GM19463 (cell line): ENCODE data around the gene RALGPS2.
"Not testable (repeated sequence)": the region's sequence is repeated elsewhere in the genome, so short reads cannot be mapped to it uniquely, and the experiment has no call there.

Experiments
- ATAC-seq: cut with Tn5 transposase; IDR thresholded peaks from one replicate; pipeline ENCODE4 v1.9.1; 2021; ENCODE audit warnings: mild to moderate bottlenecking, moderate library complexity; ENCODE audit not compliant: unreplicated experiment

RALGPS2 gene

GRCh38 chr1:178724376-178724727 lies 692 bp upstream of the RALGPS2 start:
- ATAC-seq, result no peak

- ATAC-seq, result peak; percentile 32
Measured at GRCh38 chr1:178725466-178726086, 532 bp downstream of the RALGPS2 start.

DNA sequence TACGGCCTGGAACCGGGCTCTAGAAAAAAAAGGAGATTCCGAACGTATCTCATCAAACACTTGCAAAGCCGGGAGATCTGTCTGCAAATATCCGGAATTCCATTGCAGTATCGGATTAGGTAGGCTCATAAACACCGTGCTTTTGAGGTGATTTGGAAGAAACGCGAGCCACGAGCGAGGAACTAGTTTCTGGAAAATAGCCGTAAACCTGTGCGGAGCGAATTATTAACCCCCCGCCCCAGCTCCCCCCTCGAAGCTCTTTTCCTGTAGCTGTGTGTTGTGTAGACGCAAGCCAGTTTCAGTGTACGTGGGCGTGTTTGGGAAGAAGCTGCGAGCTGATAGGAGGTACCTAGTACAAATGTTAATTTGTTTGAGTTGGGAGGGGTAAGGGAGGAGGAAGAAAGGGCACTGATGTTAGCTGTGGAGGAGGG lies 1.1 kb downstream of the RALGPS2 start:
- peak; percentile 67 for ATAC-seq

DNA sequence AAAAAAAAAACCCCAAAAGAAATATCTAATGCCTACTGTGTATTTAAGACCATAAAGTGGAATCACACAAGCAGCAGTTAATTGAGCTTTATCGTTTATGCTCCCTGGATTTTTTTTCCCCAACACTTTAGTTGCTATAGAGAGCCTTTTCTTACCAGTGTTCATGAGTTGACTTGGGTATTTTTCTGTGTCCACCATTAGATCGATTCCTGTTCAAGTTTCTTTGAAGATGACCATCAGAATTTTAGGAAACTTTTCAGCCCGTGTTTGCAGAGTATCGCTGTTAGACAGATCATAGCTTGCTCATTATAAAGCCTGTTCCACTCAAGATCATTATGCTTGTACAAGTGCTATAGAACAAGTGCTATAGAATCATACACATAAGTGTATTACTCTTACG lies 1.5 kb downstream of the RALGPS2 start:
- no peak for ATAC-seq

DNA sequence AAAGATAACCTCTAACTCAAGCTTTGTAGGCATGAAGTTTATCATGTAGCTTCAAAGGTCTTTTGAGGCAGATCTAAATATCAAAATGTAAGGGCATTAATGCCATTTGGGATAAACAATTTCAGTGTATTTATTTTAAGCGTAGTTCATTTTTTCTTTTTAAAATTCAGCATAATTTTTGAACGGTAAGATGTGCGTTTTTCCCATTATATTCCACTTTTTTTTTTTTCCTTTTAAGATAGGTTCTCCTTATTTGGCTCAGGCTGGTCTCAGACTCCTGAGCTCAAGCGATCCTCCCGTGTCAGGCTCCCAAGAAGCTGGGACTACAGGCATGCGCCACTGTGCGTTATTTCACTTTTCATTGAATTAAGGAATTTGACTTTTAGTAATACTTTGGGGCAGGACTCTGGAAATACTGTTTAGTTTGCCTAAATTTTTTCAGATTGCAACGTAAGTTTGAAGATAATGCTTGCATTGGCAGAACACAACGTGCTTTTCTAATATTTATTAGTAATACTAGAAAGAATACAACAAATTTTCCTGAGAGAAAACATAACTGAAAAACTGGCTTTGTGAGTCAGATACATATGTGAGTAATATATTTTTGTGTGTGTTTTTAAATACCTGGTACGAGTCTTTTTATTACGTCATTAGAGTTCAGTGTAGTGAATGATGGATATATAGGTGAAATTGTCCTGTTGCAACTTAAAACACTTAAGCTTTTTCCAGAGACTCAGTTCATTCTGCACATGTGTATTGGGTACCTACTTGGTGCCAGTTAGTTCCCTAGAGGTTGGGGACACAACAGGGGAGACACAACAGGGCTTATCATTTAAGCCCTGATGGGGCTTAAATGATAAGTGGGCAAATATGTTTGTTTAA lies 2.2 kb downstream of the RALGPS2 start:
- ATAC-seq, result no peak

DNA sequence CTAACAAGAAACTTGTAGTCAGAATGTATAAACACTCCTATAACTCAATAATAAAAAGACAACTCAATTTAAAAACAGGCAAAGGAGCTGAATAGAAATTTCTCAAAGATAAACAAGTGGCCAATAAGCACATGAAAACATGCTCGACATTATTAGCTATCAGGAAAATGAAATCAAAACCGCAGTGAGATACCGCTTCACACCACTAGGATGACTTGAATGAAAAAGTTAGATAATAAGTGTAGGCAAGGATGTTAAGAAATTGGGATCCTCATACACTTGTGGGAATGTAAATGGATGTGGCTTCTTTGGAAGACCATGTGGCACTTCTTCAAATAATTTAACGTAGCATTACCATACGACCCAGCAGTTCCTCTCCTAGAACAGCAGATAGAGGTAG lies 8.9 kb downstream of the RALGPS2 start:
- ATAC-seq, result no peak

GRCh38 chr1:178738780-178739179 lies 13.7 kb downstream of the RALGPS2 start:
- no peak for ATAC-seq

- ATAC-seq, result no peak
Measured at GRCh38 chr1:178739285-178740045, 14.4 kb downstream of the RALGPS2 start.

DNA sequence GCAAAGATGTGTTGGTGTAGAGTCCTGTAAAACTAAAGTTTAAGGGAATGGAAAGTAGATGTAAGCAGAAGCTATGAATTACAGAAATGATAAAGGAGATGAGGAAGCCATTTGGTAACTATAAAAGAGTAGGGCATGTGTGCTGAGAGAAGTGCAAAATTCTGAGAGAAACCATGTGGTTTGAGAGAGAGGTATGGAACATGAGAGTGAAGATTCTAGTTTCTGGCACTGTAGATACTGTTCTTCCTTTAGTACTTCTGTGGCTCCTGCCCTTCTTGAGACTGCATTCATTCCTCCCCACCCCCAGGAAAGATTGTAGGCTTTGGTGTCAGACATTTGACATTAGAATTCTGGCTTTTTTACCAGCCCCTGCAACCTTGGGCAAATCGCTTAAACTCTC lies 15.4 kb downstream of the RALGPS2 start:
- ATAC-seq, result no peak

GRCh38 chr1:178740924-178741323 lies 15.9 kb downstream of the RALGPS2 start:
- ATAC-seq, result no peak

GRCh38 chr1:178743801-178744200 lies 18.8 kb downstream of the RALGPS2 start:
- no peak for ATAC-seq

DNA sequence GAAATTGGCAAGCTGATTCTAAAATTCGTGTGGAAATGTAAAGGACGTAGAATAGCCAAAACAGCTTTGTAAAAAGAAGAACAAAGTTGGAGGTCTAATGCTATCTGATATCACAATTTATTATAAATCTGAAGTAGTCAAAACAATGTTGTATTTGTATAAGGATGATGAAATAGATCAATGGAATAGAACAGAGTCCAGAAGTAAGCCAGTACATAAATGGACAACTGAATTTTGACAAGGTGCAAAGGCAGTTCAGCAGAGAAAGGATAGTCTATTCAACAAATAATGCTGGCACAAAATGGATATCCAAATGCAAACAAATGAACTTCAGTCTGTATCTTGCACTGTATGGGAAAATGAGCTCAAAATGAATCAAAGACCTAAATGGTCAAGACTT lies 20.2 kb downstream of the RALGPS2 start:
- ATAC-seq, result no peak

DNA sequence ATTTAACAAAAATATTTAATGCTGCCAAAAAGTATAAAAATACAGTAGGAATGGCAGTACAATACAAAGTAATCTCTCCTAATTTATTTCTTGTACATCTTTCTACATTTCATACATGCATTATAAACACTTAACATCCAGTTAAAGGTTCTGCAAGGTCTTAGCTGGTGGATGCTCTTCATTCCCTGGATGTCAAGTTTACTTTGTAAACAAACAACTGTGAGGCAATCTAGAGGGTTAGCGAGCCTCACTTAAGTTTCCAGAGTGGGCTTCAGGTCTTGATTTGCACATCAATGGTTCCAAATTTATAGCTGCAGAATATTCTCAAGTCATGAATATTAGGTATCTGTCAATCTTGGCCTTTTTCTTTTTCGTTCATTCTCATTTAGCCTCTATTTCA lies 21.3 kb downstream of the RALGPS2 start:
- ATAC-seq, result no peak

GRCh38 chr1:178747361-178747760 lies 22.3 kb downstream of the RALGPS2 start:
- not testable (repeated sequence) for ATAC-seq

GRCh38 chr1:178749581-178750166 lies 24.6 kb downstream of the RALGPS2 start:
- ATAC-seq, result no peak

DNA sequence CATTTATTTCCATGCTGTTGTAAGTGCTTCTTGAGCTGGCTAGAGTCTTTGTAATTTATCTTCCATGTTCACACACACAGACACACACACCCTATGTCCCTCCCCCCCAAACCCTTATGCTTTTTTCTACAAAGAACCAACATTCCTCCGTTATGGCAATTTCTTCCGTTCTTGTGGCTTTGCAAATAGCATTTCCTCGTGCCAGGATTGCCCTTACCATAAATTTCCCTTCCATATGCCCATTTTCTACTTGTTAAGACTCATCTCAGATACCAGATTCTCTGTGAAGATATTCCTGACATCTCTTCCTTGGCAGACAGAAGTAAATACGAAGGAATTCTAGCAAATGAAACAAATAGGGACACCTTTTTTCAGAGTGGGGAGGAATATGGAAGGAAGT lies 26.0 kb downstream of the RALGPS2 start:
- no peak for ATAC-seq

DNA sequence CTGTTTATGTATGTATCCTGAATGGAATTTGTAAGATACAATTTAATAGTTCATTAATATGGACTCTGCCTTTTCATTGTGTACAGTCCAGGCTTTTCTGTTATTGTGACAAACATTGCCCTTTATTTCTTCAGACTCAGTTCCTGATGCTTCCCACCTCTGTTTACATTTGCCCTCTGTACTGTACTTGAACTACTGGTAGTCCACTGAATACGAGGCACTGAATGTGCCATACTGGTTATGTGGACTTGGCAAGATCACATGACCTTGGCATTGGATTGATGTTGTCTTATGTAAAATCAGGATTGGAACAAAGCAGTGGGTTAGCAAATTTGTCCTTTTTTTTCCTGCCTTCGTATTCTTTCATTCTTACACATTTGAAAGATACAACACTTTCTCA lies 27.8 kb downstream of the RALGPS2 start:
- no peak for ATAC-seq

DNA sequence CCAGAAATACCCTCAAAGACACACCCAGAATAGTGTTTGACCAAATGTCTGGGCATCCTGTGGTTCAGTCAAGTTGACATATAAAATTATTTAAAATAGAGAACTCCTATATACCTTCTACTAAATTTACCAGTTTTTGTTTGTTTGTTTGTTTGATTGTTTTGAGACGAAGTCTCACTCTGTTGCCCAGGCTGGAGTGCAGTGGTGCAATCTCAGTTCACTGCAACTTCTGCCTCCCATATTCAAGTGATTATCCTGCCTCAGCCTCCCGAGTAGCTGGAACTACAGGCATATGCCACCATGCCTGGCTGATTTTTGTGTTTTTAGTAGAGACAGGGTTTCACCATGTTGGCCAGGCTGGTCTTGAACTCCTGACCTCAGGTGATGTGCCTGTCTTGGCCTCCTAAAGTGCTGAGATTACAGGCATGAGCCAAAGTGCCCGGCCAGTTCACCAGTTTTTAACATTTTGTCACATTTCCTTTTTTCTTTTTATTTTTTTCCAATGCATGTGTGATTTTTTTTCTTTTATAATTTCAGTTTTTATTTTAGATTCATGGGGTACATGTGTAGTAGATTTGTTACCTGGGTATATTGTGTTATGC lies 29.7 kb downstream of the RALGPS2 start:
- not testable (repeated sequence) for ATAC-seq

DNA sequence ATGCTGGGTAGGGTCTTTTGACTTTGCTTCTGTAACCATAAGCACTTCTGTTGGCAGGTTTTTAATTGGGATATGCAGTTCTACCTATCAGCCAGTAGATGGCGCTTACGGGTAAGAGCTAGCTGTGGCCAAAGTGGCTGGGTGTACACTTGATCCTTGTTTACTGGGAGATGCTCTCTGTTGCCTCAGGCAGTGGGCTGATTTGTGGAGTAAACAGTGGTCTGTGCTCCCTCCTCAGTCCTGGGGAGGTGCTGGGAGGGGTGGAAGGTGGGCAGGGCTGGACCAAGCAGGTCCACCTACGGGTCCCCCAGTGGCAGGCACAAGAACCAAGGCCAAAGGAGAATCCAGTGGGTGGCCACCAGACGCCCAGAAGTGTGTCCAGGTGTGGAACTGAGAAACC lies 43.4 kb downstream of the RALGPS2 start:
- no peak for ATAC-seq

DNA sequence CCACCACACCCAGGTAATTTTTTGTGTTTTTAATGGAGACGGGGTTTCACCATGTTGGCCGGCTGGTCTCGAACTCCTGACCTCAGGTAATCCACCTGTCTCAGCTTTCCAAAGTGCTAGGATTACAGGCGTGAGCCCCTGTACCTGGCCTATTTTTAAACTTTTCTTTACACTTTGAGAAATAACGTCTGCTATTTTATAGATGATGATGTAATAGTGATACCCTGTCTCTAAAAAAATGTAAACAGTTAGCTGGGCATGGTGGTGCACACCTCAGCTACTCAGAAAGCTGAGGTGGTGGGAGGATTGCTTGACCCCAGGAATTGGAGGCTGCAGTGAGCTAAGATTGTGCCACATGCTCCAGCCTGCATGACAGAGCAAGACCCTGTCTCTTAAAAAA lies 47.9 kb downstream of the RALGPS2 start:
- no peak for ATAC-seq

GRCh38 chr1:178774263-178774662 lies 49.2 kb downstream of the RALGPS2 start:
- ATAC-seq, result no peak
